ENCODE data around the gene ID2.

Gene ID2

GRCh38 chr2:8682719-8683667, 1.1 kb downstream of the ID2 start:
- peak; percentile 63 for DNase-seq

- no peak for DNase-seq
These were observed 2.7 kb downstream of the ID2 start for GRCh38 chr2:8684540-8684877.

- peak; percentile 93 for DNase-seq
These were observed 3.2 kb downstream of the ID2 start for GRCh38 chr2:8684878-8685696.

- DNase-seq: peak; percentile 93
These were observed 4.0 kb downstream of the ID2 start for GRCh38 chr2:8685697-8686358.

- no peak for DNase-seq
These were observed 10.1 kb downstream of the ID2 start for GRCh38 chr2:8691859-8692437.

GRCh38 chr2:8692783-8693156, 10.9 kb downstream of the ID2 start:
- DNase-seq: no peak

GRCh38 chr2:8693157-8693821, 11.4 kb downstream of the ID2 start:
- peak; percentile 66 for DNase-seq

GRCh38 chr2:8694737-8695136, 12.9 kb downstream of the ID2 start:
- no peak for DNase-seq

- no peak for DNase-seq
These were observed 15.3 kb downstream of the ID2 start for GRCh38 chr2:8697190-8697589.

- DNase-seq: no peak
These were observed 18.0 kb downstream of the ID2 start for GRCh38 chr2:8699839-8700238.

- no peak for DNase-seq
These were observed 20.0 kb downstream of the ID2 start for GRCh38 chr2:8701681-8702379.

- no peak for DNase-seq
These were observed 23.1 kb downstream of the ID2 start for GRCh38 chr2:8704906-8705305.

GRCh38 chr2:8709611-8710010, 27.8 kb downstream of the ID2 start:
- no peak for DNase-seq

- no peak for DNase-seq
These were observed 29.1 kb downstream of the ID2 start for GRCh38 chr2:8710951-8711350.

GRCh38 chr2:8714283-8714682, 32.4 kb downstream of the ID2 start:
- DNase-seq: no peak

- DNase-seq: no peak
These were observed 33.1 kb downstream of the ID2 start for GRCh38 chr2:8714971-8715370.

GRCh38 chr2:8719528-8719927, 37.7 kb downstream of the ID2 start:
- DNase-seq: no peak

GRCh38 chr2:8720741-8721140, 38.9 kb downstream of the ID2 start:
- DNase-seq: no peak

- no peak for DNase-seq
These were observed 39.6 kb downstream of the ID2 start for GRCh38 chr2:8721410-8721809.

GRCh38 chr2:8722986-8723385, 41.1 kb downstream of the ID2 start:
- DNase-seq: no peak

GRCh38 chr2:8725838-8726237, 44.0 kb downstream of the ID2 start:
- no peak for DNase-seq

All from right kidney (tissue), 1 donor.